Transverse colon (tissue), 4 donors: ENCODE measurements around the gene C19orf85. TPM values are rescaled to one million over a fixed set of nuclear protein-coding genes. Genes with fewer than 3 reads are reported as not detected.

Experiments used
- DNase-seq: peaks from one replicate; pipeline ENCODE4 v3.0.0-alpha.2; 2019
- H3K27ac ChIP-seq, 4 donors: fragments of 200-600 bp; sonication (generic); 2 replicates each; pipeline ENCODE4 v1.5.1; 2016 to 2018; ENCODE audit warnings: inconsistent platforms in 4 of 4
- H3K27me3 ChIP-seq: fragments of 200-600 bp; sonication (generic); 2 replicates; pipeline ENCODE4 v1.5.1; 2017; ENCODE audit warnings: inconsistent platforms
- H3K36me3 ChIP-seq, 4 donors: fragments of 200-600 bp; sonication (generic); 2 replicates each; pipeline ENCODE4 v1.5.1; 2017 to 2019; ENCODE audit warnings: inconsistent platforms in 4 of 4
- H3K4me1 ChIP-seq, 4 donors: fragments of 200-600 bp; sonication (generic); 2 replicates each; pipeline ENCODE4 v1.5.1; 2017 to 2020; ENCODE audit warnings: inconsistent platforms in 4 of 4
- H3K4me3 ChIP-seq, 4 donors: fragments of 200-600 bp; sonication (generic); 1 replicate in 1 of 4; 2 replicates in 3 of 4; pipeline versions ENCODE4 v1.5.1 to v1.6.1; 2017 to 2019; ENCODE audit warnings: inconsistent platforms in 4 of 4
- H3K9me3 ChIP-seq, 2 donors: fragments of 200-600 bp; sonication (generic); 2 replicates each; pipeline ENCODE4 v1.5.1; 2017 to 2019; ENCODE audit warnings: inconsistent platforms in 2 of 2
- EP300 ChIP-seq: sonication (generic); formaldehyde crosslinking; IDR thresholded peaks from one replicate; pipeline ENCODE4 v1.6.1; 2017; ENCODE audit warnings: antibody characterized with exemption, low read depth
- POLR2A ChIP-seq: fragments of 450-650 bp; IDR thresholded peaks from one replicate; pipeline ENCODE4 v1.6.1; 2016; ENCODE audit warnings: antibody characterized with exemption, mild to moderate bottlenecking, moderate library complexity
- POLR2AphosphoS5 ChIP-seq, 3 donors: sonication (generic); formaldehyde crosslinking; IDR thresholded peaks; one replicate each; pipeline ENCODE4 v1.6.1; 2016; ENCODE audit warnings: antibody characterized with exemption in 3 of 3
- WGBS, 2 donors: methylation state at CpG; one replicate each; pipeline ENCODE4 v1.1.5; 2018; ENCODE audit warnings: low coverage in 1 of 2; 5-methylcytosine and 5-hydroxymethylcytosine counted together
- in situ Hi-C, 4 donors: fragments of 200-750 bp; cut with MboI; loops; one replicate each; pipeline versions ENCODE4 v1.15.0 to v1.15.1; 2017; ENCODE audit warnings: low sequenced_read_pairs in 3 of 4, low pct_ligation_motif_present in 1 of 4, low pct_unique_long_range_greater_than_20kb in 1 of 4
- intact Hi-C: fragments of 100-400 bp; cut with DNase I; formaldehyde crosslinking; loops from one replicate; pipeline ENCODE4 v1.15.1; 2023; ENCODE audit warnings: low total_unique reads
- total RNA-seq, 4 donors: library from RNA; depleted of rRNA; stranded (reverse); fragments of >200 nt; gene quantifications; one replicate each; pipeline ENCODE4 v1.1.0, GENCODE V29; 2016
- TF ChIP-seq, protein P1 (sequence below), 5 experiments: fragments of 200-600 bp in 3 of 5; fragments of 450-650 bp in 2 of 5; sonication (generic) in 3 of 5; IDR thresholded peaks; 1 replicate in 2 of 5; 2 replicates in 3 of 5; pipeline ENCODE4 v1.5.1; 2016 to 2017; ENCODE audit warnings: antibody characterized with exemption in 5 of 5, inconsistent platforms in 3 of 5, mild to moderate bottlenecking in 2 of 5, moderate library complexity in 1 of 5

C19orf85 gene
- total RNA-seq, 4 donors from 2014 or later: not detected

DNA sequence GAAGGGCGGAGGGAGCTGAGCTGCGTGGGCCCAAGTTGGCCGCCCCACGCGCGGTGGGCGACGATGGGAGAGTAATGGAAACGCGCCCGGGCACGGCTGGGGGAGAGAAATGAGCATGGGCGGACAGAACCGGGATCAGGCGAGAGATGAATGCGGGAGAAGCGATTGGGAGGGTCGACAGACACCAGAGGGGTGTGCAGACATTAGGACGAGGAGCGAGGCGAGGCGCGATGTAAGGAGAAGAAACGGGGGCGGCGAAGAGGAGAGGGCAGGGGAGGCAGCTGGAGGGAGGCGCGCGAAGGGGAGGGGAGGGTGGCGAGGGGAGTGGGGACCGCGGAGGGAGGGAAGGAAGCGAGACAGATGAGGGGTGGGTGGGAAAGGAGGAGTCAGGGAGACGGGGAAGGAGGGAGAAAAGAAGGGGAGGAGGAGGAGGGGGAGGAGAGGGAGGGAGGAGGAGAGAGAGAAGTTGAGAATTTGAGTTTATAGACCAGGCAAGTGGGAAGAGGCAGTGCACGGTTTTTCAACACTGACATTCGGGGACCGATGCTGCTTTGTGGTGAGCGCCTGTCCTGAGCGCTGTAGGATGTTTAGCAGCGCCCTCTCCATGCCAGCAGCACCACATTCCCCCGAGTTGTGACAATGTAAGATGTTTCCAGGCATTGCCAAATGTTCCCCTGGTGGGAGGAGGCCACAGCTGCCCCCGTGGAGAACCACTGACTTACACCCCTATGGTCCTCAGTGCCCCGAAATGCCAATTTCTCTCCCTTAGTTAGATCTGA lies 21.3 kb downstream of the C19orf85 start, which contains the start of gene SHISA7:
SHISA7 (minus strand) TSS at position 256 of the 779 bp plus-strand sequence. CDS start 437 bp downstream, outside the sequence.
- H3K27me3 ChIP-seq: peaks cover 81% of the 10 kb centered on the region
- no peak for DNase-seq
- in situ Hi-C loops: no loop called here
- TF ChIP-seq, protein P1, sequence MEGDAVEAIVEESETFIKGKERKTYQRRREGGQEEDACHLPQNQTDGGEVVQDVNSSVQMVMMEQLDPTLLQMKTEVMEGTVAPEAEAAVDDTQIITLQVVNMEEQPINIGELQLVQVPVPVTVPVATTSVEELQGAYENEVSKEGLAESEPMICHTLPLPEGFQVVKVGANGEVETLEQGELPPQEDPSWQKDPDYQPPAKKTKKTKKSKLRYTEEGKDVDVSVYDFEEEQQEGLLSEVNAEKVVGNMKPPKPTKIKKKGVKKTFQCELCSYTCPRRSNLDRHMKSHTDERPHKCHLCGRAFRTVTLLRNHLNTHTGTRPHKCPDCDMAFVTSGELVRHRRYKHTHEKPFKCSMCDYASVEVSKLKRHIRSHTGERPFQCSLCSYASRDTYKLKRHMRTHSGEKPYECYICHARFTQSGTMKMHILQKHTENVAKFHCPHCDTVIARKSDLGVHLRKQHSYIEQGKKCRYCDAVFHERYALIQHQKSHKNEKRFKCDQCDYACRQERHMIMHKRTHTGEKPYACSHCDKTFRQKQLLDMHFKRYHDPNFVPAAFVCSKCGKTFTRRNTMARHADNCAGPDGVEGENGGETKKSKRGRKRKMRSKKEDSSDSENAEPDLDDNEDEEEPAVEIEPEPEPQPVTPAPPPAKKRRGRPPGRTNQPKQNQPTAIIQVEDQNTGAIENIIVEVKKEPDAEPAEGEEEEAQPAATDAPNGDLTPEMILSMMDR (IDR thresholded peaks at IDR 0.05): no peak
- TF ChIP-seq POLR2A: no peak
- no peak for TF ChIP-seq EP300
- no peak for TF ChIP-seq POLR2AphosphoS5 (IDR thresholded peaks at IDR 0.05)
- intact Hi-C loops: no loop called here
- H3K36me3 ChIP-seq: no peaks in the 10 kb centered on the region
- peaks cover 0 to 24% (median 3%) of the 10 kb centered on the region in 4 donors for H3K4me1 ChIP-seq
- H3K27ac ChIP-seq: no peak within 1 kb of the TSS
- H3K4me3 ChIP-seq: no peak within 1 kb of the TSS
- no peaks in the 10 kb centered on the region for H3K9me3 ChIP-seq
- 2 to 7% methylated on average over 28 to 43 of the region's 43 CpGs for WGBS, 2 donors

DNA sequence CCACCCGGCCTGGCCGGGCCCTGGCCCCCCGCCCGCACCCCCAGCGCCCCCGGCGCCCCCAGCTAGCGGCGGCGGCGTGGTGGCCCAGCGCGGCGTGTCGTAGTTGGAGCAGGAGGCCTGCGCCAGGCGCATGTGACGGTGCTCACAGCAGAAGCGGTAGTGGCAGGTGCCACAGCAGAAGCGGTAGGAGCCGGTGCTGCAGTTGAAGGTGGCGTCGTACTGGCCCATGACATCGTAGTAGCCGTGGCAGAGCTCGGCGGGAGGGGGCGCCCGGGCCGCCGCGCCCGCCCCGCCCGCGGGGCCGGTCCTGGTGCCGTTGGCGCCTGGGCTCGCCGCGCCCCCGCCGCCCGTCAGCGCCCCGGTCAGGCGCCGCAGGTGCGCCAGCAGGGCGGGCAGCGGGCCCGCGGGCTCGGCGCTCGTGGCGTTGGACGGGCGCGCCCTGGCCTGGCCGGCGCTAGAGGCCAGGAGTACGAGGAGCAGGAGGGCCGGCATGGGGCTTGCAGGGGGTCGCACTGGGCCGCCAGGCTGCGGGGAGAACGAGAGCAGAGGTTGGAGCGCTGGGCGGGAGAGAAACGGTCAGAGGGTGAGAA lies 22.1 kb downstream of the C19orf85 start:
- intact Hi-C loops: no loop called here
- Histone ChIP-seq H3K36me3 (no peaks in the 10 kb centered on the region), H3K4me1 (peaks cover 0 to 24% (median 3%) of the 10 kb centered on the region in 4 donors), H3K9me3 (no peaks in the 10 kb centered on the region), H3K4me3 (no peak overlapping the region), H3K27ac (no peak overlapping the region), H3K27me3 (peaks cover 89% of the 10 kb centered on the region)
- in situ Hi-C loops: no loop called here
- 5 to 20% methylated on average over 2 to 16 of the region's 72 CpGs for WGBS, 2 donors
- no peak for DNase-seq
- TF ChIP-seq POLR2AphosphoS5 (IDR thresholded peaks at IDR 0.05) (no peak), EP300 (no peak), POLR2A (no peak)
- TF ChIP-seq, protein P1 (IDR thresholded peaks at IDR 0.05): no peak

DNA sequence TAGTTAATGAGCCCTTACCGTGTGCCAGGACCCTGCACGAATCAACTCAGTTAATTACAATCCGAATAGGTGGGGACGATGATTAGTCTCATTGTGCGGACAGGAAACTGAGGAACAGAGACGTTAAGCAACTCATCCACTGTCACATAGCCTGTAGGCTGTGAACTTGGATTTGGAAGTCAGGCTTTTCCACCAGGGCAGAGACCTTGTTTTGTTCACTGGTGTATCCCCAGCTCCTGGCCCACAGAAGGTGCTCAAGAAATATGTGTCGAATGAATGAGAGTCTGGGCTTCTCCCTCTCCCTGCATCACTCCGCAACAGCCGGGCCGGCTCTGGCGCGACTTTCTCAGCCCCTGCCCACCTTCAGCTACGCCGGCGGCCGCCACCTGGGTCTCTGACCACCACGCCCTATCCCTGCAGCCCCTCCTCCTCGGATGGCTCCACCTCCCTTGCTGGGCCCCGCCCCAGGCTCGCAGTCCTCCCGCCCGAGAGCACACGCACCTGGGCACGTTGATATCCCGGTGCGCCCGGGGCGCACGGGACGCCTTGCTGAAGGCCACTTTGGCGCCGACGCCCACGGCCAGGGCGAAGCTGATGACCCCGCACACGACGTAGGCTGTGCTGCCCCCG lies 22.7 kb downstream of the C19orf85 start:
- DNase-seq: no peak
- no peak overlapping the region for H3K27ac ChIP-seq
- intact Hi-C loops: no loop called here
- WGBS, 2 donors: 0 to 2% methylated on average over 3 to 31 of the region's 39 CpGs
- H3K4me3 ChIP-seq: no peak overlapping the region
- H3K9me3 ChIP-seq: no peaks in the 10 kb centered on the region
- in situ Hi-C loops: no loop called here
- H3K36me3 ChIP-seq: no peaks in the 10 kb centered on the region
- TF ChIP-seq, protein P1 (IDR thresholded peaks at IDR 0.05): no peak
- no peak for TF ChIP-seq EP300
- TF ChIP-seq POLR2A: no peak
- TF ChIP-seq POLR2AphosphoS5 (IDR thresholded peaks at IDR 0.05): no peak
- H3K27me3 ChIP-seq: peaks cover 95% of the 10 kb centered on the region
- peaks cover 0 to 24% (median 3%) of the 10 kb centered on the region in 4 donors for H3K4me1 ChIP-seq

DNA sequence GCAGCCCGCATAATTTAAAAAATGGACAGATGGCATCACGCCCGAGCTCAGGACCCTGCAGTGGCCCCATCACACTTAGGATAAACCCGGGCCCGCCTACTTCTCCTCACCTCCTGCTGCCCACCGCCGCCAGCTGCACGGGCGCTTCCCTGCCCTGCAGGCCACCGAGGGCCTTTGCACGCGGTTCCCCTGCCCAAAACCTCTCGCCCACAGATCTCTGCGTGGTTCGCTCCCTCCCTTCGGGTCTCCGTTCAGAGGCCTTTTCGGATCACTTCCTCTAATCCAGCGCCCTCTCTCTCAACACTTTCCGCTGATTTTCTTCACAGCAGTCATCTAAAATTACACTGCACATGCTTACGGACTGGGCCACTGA lies 23.2 kb downstream of the C19orf85 start:
- H3K36me3 ChIP-seq: no peaks in the 10 kb centered on the region
- intact Hi-C loops (no loop called here), in situ Hi-C loops (no loop called here)
- H3K4me1 ChIP-seq: peaks cover 0 to 24% (median 3%) of the 10 kb centered on the region in 4 donors
- DNase-seq: no peak
- 4 to 9% methylated on average over 8 to 21 of the region's 21 CpGs for WGBS, 2 donors
- peaks cover 96% of the 10 kb centered on the region for H3K27me3 ChIP-seq
- H3K27ac ChIP-seq: no peak overlapping the region
- no peak overlapping the region for H3K4me3 ChIP-seq
- TF ChIP-seq, protein P1 (IDR thresholded peaks at IDR 0.05): no peak
- TF ChIP-seq EP300 (no peak), POLR2AphosphoS5 (IDR thresholded peaks at IDR 0.05) (no peak), POLR2A (no peak)
- H3K9me3 ChIP-seq: no peaks in the 10 kb centered on the region
